ENCODE measurements around the gene SLC39A2. TPM values are rescaled to one million over a fixed set of nuclear protein-coding genes. Genes with fewer than 3 reads are reported as not detected.

SLC39A2 gene
- total and polyA plus RNA-seq, 2 donors (not counting 3 experiments of a cell fraction or from before 2014, with no cell fraction given) = 0.06 TPM; not detected in 1

DNA sequence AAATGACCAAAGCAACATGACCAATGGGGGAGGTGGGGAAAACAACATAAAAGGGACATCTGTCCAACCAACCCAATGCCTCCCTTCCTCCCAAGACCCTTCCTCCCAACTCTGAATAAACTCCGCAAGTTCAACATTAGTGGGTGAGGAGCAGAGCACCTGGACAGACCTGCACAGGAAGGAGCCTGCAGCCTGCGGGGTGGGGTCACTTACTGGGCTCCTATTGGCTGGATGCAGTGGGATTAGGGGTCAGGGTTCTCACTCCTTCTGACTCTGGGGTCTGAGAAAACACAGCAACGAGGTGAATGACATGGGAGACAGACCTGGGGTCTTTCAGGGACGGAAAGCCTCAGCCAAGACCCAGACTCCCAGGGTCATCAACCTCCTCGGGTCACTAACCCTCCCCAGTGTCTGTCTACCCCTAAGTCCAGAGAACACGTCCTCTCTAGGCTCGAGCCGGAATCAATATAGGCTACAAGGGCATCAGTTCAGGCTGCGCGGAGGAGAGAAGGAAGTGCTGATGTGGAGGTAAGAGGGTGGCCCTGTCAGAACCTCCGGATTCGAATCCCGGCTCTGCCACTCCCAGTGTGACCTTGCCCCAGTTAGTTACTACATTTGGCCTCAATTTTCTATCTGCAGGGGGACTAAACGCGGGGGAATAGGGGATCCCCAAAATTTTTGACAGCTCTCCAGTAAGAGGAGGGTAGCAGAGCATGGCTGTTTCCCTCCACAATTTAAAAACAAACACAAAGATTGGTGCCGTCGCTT is 24.9 kb downstream of the SLC39A2 start:
- no peaks in the 10 kb centered on the region for H3K79me2 ChIP-seq (ENCODE audit: control insufficient read depth, insufficient read depth, low read length)
- FAIRE-seq (no peak), DNase-seq (ENCODE audit: low read depth, low spot score) (no peak)
- no peaks in the 10 kb centered on the region for H3K36me3 ChIP-seq (ENCODE audit: control insufficient read depth in 2 of 2, extremely low read depth in 1 of 2, insufficient read depth in 2 of 2, low read length in 2 of 2)
- dilution Hi-C loops (cut with MboI; ENCODE audit: extremely low pct_ligation_motif_present, low sequenced_read_pairs) = no loop called here
- no peak overlapping the region for H3K9ac ChIP-seq (replicated peaks; ENCODE audit: extremely low read depth, insufficient read depth, low read length)
- no peaks in the 10 kb centered on the region for H3K9me1 ChIP-seq (replicated peaks; ENCODE audit: control insufficient read depth, extremely low read depth, insufficient read depth, low read length)
- ChIA-PET POLR2A (no interaction called here), CTCF (interaction anchor here (2.5 kb wide), 1 partner anchor 9 kb away, joined by 28 read pairs; no protein-coding TSS in a partner anchor)
- H3K27me3 ChIP-seq (ENCODE audit: control insufficient read depth in 2 of 2, insufficient read depth in 2 of 2, low read length in 2 of 2) = peaks cover 45 to 59% of the 10 kb centered on the region in 2 experiments
- H3K4me3 ChIP-seq (replicated peaks in 1 of 3; ENCODE audit: insufficient read depth in 1 of 3, low read depth in 1 of 3, low read length in 3 of 3) = no peak overlapping the region
- intact Hi-C loops (cut with micrococcal nuclease) = no loop called here
- no peak overlapping the region for H3K27ac ChIP-seq (ENCODE audit: insufficient read depth, low read depth, low read length)
- H2AFZ ChIP-seq (ENCODE audit: low read depth, low read length) = no peak overlapping the region
- no peaks in the 10 kb centered on the region for H3K9me3 ChIP-seq (replicated peaks; ENCODE audit: control insufficient read depth, insufficient read depth, low read length)
- no TSS peak for BruUV-seq (replicated peaks)
- TF ChIP-seq, protein P1, sequence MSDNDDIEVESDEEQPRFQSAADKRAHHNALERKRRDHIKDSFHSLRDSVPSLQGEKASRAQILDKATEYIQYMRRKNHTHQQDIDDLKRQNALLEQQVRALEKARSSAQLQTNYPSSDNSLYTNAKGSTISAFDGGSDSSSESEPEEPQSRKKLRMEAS (IDR thresholded peaks at IDR 0.05; ENCODE audit: insufficient read depth, insufficient read length) = no peak
- TF ChIP-seq MYC (IDR thresholded peaks at IDR 0.05; ENCODE audit: low read depth, low read length) (no peak), GATA2 (IDR thresholded peaks at IDR 0.05; ENCODE audit: insufficient read depth, insufficient read length, low read depth, low read length) (no peak), JUN (IDR thresholded peaks at IDR 0.05; ENCODE audit: borderline replicate concordance, insufficient read depth, insufficient read length, low read depth) (no peak), POLR2AphosphoS5 (IDR thresholded peaks at IDR 0.05; ENCODE audit: insufficient read depth, low read depth, low read length) (no peak), EZH2 (IDR thresholded peaks at IDR 0.05; ENCODE audit: borderline replicate concordance, low read depth, low read length, severe bottlenecking) (no peak), POLR2A (IDR thresholded peaks at IDR 0.05; ENCODE audit: low read depth, low read length) (no peak), FOS (IDR thresholded peaks at IDR 0.05; ENCODE audit: borderline replicate concordance, insufficient read depth, low read length) (no peak)
- TF ChIP-seq, protein P2, sequence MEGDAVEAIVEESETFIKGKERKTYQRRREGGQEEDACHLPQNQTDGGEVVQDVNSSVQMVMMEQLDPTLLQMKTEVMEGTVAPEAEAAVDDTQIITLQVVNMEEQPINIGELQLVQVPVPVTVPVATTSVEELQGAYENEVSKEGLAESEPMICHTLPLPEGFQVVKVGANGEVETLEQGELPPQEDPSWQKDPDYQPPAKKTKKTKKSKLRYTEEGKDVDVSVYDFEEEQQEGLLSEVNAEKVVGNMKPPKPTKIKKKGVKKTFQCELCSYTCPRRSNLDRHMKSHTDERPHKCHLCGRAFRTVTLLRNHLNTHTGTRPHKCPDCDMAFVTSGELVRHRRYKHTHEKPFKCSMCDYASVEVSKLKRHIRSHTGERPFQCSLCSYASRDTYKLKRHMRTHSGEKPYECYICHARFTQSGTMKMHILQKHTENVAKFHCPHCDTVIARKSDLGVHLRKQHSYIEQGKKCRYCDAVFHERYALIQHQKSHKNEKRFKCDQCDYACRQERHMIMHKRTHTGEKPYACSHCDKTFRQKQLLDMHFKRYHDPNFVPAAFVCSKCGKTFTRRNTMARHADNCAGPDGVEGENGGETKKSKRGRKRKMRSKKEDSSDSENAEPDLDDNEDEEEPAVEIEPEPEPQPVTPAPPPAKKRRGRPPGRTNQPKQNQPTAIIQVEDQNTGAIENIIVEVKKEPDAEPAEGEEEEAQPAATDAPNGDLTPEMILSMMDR (IDR thresholded peaks at IDR 0.05; ENCODE audit: extremely low read depth in 1 of 2, insufficient read depth in 1 of 2, low read depth in 1 of 2, low read length in 2 of 2) = no peak
- H3K4me1 ChIP-seq (ENCODE audit: control insufficient read depth, extremely low read depth, insufficient read depth, low read length) = no peaks in the 10 kb centered on the region
- H3K4me2 ChIP-seq (ENCODE audit: insufficient read depth, low read length) = no peak overlapping the region
- no peaks in the 10 kb centered on the region for H4K20me1 ChIP-seq (replicated peaks; ENCODE audit: control insufficient read depth, extremely low read depth, insufficient read depth, low read length)
